GM12892 (cell line): ENCODE measurements around the gene CCZ1B.
"Not testable (repeated sequence)": the region's sequence is repeated elsewhere in the genome, so short reads cannot be mapped to it uniquely, and the experiment has no call there.

Experiments
- POLR2A ChIP-seq: IDR thresholded peaks from 2 replicates; pipeline ENCODE4 v1.6.1; 2011; ENCODE audit warnings: low read depth, low read length, control low read depth
- POLR2AphosphoS5 ChIP-seq: IDR thresholded peaks from 2 replicates; pipeline ENCODE4 v1.6.1; 2011; ENCODE audit warnings: low read depth, low read length, control low read depth

GRCh38 chr7:6829616-6830015, 3.5 kb upstream of the CCZ1B start:
- not testable (repeated sequence) for TF ChIP-seq POLR2A, POLR2AphosphoS5
